ENCODE measurements around the gene INF2.

The INF2 gene

DNA sequence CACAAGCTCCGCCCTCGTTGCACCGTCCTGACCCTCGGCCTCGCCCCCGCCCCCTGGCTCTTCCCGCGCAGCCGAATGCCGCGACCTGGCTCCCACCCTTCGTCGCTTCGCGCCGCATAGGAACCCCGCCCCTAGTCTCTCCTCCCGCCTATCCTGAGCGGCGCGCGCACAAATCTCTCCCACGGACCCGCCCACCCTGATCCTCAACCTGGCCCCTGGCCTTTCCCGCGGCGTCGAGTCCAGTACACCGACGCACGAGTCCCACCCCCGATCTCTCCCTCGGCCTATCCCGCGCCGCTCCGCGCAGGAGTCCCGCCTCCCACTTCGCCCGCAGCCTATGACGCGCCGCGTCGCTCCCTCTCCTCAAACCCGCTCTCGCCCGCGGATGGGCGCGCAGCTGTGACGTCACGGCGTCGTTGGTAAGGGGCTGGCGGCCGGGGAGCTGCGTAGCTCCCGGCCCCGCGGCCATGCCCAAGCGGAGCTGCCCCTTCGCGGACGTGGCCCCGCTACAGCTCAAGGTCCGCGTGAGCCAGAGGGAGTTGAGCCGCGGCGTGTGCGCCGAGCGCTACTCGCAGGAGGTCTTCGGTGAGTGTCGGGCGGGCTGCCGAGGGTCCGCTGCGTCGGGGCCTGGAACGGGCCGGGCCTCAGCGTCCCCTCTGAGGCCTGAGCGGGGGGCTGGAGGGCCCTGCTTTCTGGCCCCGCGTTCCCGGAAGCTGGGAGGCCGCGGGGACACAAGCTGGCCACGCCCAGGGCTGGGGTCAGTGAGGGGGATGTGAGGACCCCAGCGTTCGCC lies 63.5 kb downstream of the INF2 start, which contains the start of gene SIVA1:
SIVA1 (plus strand) TSS at position 413 of the 793 bp plus-strand sequence; CDS start at position 468, 55 bp downstream.
- DNase-seq (ENCODE audit: low spot score): peak; percentile 99

GRCh38 chr14:104753528-104754212 lies 64.3 kb downstream of the INF2 start:
- no peak for DNase-seq (ENCODE audit: low spot score)

- DNase-seq (ENCODE audit: low spot score): no peak
These were observed 64.9 kb downstream of the INF2 start for GRCh38 chr14:104754213-104754851.

DNA sequence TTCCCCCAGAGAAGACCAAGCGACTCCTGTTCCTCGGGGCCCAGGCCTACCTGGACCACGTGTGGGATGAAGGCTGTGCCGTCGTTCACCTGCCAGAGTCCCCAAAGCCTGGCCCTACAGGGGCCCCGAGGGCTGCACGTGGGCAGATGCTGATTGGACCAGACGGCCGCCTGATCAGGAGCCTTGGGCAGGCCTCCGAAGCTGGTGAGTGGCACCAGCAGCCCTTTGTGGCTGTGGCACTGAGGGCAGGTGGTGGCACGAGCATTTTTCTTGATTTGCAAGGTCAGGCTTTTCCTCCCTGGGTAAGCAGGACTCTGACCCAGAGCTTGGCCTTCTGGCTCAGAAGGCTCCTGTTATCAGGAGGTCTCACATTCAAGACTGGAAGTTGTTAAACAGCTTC lies 66.2 kb downstream of the INF2 start:
- DNase-seq (ENCODE audit: low spot score): no peak

DNA sequence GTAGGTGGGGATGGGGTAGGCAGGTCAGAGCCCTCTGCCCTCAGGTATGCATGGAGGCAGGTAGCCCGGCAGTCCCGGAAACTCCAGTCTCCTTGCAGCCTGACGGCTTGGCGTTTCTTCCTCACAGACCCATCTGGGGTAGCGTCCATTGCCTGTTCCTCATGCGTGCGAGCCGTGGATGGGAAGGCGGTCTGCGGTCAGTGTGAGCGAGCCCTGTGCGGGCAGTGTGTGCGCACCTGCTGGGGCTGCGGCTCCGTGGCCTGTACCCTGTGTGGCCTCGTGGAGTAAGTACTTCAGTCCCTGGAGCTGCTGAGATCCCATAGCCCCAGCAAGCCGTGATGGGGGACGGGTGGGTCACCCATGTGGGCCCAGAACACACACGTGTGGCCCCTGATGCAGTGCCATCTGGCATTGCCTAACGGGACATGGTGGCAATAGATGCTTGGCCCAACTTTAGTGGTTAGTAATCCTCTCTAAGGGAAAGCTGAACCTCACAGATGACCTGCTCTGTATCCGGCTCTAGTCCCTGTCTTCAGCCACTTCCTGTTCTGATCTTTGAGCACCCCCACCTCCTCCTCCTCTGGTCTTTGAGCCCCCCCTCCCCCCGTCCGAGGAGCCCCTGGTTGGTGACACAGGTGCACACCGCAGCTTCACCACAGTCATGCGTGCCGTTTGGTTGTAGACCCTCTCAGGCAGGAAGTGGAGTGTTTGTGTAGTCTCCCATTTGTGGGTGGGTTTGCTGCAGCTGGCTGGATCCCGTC lies 67.2 kb downstream of the INF2 start:
- DNase-seq (ENCODE audit: low spot score): no peak

GRCh38 chr14:104757238-104757585 lies 67.8 kb downstream of the INF2 start:
- DNase-seq (ENCODE audit: low spot score): no peak

- DNase-seq (ENCODE audit: low spot score): no peak
These were observed 68.4 kb downstream of the INF2 start for GRCh38 chr14:104757681-104758392.

DNA sequence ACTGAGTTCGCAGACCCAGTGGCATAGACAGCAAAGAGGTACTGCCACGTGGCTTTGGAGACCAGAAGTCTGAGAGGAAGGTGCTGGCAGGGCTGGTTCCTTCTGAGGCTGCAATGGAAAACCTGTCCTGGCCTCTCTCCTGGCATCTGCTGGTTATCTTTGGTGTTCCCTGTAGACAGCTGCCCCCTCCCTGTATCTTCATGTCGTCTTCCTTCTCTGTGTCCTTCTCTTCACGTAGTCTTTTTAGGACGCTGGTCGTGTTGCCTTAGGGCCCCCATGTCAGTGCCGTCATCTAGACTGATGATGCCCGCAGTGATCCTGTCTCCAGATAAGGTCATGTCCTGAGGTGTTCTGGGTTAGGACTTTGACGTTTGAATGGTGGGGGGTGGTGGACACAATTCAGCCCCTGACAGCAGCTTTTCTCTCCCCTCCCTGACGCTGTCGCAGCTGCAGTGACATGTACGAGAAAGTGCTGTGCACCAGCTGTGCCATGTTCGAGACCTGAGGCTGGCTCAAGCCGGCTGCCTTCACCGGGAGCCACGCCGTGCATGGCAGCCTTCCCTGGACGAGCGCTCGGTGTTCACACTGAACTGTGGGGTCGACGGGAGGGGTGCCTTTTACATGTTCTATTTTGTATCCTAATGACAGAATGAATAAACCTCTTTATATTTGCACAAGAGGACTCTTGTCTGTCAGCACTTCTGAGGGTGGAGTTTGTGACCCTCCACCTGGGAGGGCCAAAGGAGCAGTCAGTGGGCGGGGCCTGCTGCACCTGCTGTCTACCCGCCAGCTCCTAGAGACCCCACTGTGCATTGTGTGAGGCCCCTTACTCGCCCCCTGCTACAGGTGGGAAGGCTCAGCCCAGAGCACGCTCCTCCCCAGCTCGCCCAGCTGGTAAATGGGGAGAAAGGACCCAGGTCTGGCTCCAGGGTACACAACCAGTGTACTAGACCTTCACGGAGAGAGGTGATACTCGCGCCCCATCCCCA lies 69.9 kb downstream of the INF2 start:
- no peak for DNase-seq (ENCODE audit: low spot score)

GRCh38 chr14:104765517-104765916 lies 76.1 kb downstream of the INF2 start:
- DNase-seq (ENCODE audit: low spot score): no peak

- DNase-seq (ENCODE audit: low spot score): no peak
These were observed 76.9 kb downstream of the INF2 start for GRCh38 chr14:104766256-104766862.

GRCh38 chr14:104766863-104767633 lies 77.6 kb downstream of the INF2 start:
- DNase-seq (ENCODE audit: low spot score): no peak

- no peak for DNase-seq (ENCODE audit: low spot score)
These were observed 78.2 kb downstream of the INF2 start for GRCh38 chr14:104767634-104767918.

DNA sequence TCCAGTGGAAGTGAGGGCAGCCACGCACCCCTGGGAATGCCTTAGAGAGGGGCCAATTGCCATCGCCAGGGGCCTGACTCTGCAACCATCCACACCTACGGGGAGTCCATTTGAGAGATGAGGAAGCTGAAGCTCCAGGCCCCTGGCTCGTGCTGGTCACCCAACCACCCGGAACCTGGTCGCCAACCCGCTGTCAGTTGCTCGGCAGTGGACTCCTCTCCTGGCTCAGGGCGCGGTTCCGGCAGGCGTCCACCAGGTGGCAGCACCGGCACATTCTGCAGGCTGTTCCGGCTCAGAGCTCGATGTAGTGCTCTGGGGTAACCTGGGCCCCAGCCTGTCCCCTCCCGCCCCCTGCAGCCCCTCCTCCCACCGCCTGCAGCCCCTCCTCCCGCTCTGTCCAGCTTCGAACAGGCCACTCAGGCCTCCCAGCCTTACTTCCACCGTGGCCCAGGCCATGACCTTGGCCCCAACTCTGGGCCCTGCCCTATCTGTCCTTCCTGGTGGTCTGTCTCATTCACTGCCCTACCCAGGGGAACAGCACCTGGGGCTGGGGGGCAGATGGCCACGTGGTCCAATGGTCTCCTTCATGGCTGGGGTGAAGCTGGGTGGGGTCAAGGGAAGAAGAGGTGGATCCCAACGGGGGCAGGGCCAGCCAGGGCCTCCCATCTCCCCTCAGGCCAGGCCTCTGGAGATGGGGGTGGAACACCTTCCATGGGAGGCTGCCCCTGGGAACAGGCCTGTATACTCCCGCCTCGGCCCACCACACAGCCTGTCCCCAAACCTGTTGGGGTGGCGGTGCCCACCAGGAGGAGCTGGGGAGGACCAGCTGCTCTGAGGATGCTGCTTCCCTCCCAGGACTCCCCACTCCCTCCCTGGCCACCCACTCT lies 79.3 kb downstream of the INF2 start:
- DNase-seq (ENCODE audit: low spot score): peak; percentile 88

- DNase-seq (ENCODE audit: low spot score): no peak
These were observed 80.1 kb downstream of the INF2 start for GRCh38 chr14:104769324-104770071.

DNA sequence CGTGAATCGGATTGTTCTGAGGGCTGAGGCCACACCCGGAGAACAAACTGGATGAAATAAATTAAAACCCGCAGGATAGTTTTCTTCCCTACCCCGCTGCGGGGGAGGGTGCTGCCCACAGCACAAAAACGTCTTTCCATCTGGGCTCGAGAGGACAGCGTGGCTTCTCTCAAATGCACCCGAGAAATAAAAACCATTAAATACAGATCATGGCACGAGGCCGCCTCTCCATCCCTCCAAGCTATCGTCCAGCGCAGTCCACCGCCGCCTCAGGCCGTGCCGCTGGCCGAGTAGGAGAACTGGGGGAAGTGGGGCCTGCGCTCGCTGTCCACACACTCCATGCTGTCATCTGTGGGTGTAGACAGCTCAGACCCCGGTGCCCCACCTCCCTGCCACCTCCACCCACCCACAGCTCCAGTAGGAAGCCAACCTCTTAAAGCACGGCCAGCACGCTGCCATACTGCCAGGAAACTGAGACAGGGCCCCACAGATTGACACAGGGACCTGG lies 80.7 kb downstream of the INF2 start:
- DNase-seq (ENCODE audit: low spot score): no peak

- DNase-seq (ENCODE audit: low spot score): no peak
These were observed 81.4 kb downstream of the INF2 start for GRCh38 chr14:104770851-104771272.

GRCh38 chr14:104771374-104771773 lies 82.0 kb downstream of the INF2 start:
- no peak for DNase-seq (ENCODE audit: low spot score)

Measured in CD4-positive, alpha-beta T cell treated with Interleukin-6 at 100 ng/mL for 8 hours (primary cell).